Heart right ventricle (tissue), 16 donors: ENCODE results near the gene LRRIQ4. TPM values are rescaled to one million over a fixed set of nuclear protein-coding genes. Genes with fewer than 3 reads are reported as not detected.
A peak's percentile ranks its signal among the peaks of the same experiment; 100 is the strongest.

Experiments used
- ATAC-seq, 8 donors: fragments of 200-7000 bp; cut with Tn5 transposase; one replicate each; pipeline ENCODE4 v1.9.1; 2020; ENCODE audit warnings: mild to moderate bottlenecking in 8 of 8, moderate library complexity in 8 of 8, moderate number of reproducible peaks in 1 of 8
- DNase-seq, 2 donors: peaks; one replicate each; pipeline ENCODE4 v3.0.0-alpha.2; 2020
- H3K27ac ChIP-seq, 10 donors: fragments of 200-600 bp; sonication (generic) in 2 of 10; one replicate each; pipeline versions ENCODE4 v1.5.0 to v1.8.0; 2020 to 2022; ENCODE audit warnings: mild to moderate bottlenecking in 3 of 10
- H3K27me3 ChIP-seq, 7 donors: fragments of 200-600 bp; one replicate each; pipeline ENCODE4 v1.8.0; 2021 to 2022; ENCODE audit warnings: mild to moderate bottlenecking in 2 of 7
- H3K36me3 ChIP-seq, 9 donors: fragments of 200-600 bp; sonication (generic) in 1 of 9; one replicate each; pipeline versions ENCODE4 v1.5.0 to v1.8.0; 2020 to 2022; ENCODE audit warnings: mild to moderate bottlenecking in 2 of 9
- H3K4me1 ChIP-seq, 9 donors: fragments of 200-600 bp; sonication (generic) in 1 of 9; one replicate each; pipeline versions ENCODE4 v1.5.0 to v1.8.0; 2020 to 2022; ENCODE audit warnings: mild to moderate bottlenecking in 4 of 9
- H3K4me3 ChIP-seq, 10 donors: fragments of 200-600 bp; sonication (generic) in 2 of 10; one replicate each; pipeline versions ENCODE4 v1.5.0 to v1.8.0; 2020 to 2022; ENCODE audit warnings: mild to moderate bottlenecking in 7 of 10, moderate library complexity in 2 of 10
- H3K9me3 ChIP-seq, 11 donors: fragments of 200-600 bp in 10 of 11; sonication (generic) in 2 of 11; one replicate each; pipeline versions ENCODE4 v1.5.0 to v1.8.0; 2013 to 2022; ENCODE audit warnings: mild to moderate bottlenecking in 2 of 11, control low read depth in 1 of 11, moderate library complexity in 1 of 11
- WGBS, 2 donors: extraction: QIAGEN DNeasy Blood & Tissue Kit; methylation state at CpG; one replicate each; pipeline ENCODE4 v1.1.7; 2013; ENCODE audit warnings: inconsistent platforms in 1 of 2; 5-methylcytosine and 5-hydroxymethylcytosine counted together
- intact Hi-C, 10 donors: fragments of 100-400 bp; cut with DNase I; formaldehyde crosslinking; loops; one replicate each; pipeline versions ENCODE4 v1.11.1 to v1.14.2; 2022
- polyA plus RNA-seq, 2 donors: library from polyadenylated mRNA; stranded (reverse); fragments of 200-250 nt; gene quantifications; one replicate each; pipeline ENCODE4 v1.2.3, GENCODE V29; 2013
- total RNA-seq, 10 donors: library from RNA; stranded (reverse); fragmentation: NEBNext Ultra II Directional in 3 of 10; extraction: Animal tissue kit (Norgen Biotek cat#: 25700) in 3 of 10; gene quantifications; one replicate each; pipeline versions ENCODE4 v1.2.1 to v1.2.4, GENCODE V29; 2021 to 2023
- TF ChIP-seq, protein P1 (sequence below), 9 donors: fragments of 200-600 bp; sonication (generic) in 2 of 9; IDR thresholded peaks; one replicate each; pipeline versions ENCODE4 v1.5.0 to v1.8.0; 2021 to 2022; ENCODE audit warnings: antibody characterized with exemption in 9 of 9, mild to moderate bottlenecking in 5 of 9, moderate library complexity in 1 of 9
- donor health status: Arrhythmogenic right ventricular cardiomyopathy.
- donor health status: ischemic (EF 13 %, LVEDD 7.1; RV severe dilation, severe dysfunction).
- donor health status: healthy with polysubstance abuse.
- donor health status: DM: no; HTN: yes; CAD: no.
- donor health status: DM: no; HTN: no; CAD: no.
- donor health status: ischemic (EF 25% LVEDD 6.9; RV normal size, moderate dysfunction).
- donor health status: ischemic (EF 25% LVEDD 5.7; RV mildly dilated, moderate dysfunction).
- donor health status: healthy.
- donor health status: DM: yes; HTN: yes; CAD: no.
- donor health status: Ischemic cardiomyopathy.
- donor health status: ischemic (EF 35%, LVEDD 5.7; RV mildly dilated, moderate dysfunction).
- donor health status: nonischemic (EF 11% LVEDD 7.7; RV severe dilation, severe dysfunction).
- donor health status: DM: yes; HTN: yes; CAD: no.
- donor health status: PGD.
- donor health status: ischemic (EF 29% LVEDD 5.4; RV normal size, mild dysfunction).
- donor health status: nonischemic (EF 23%, LVEDD 6.1; RV moderate dilation, normal function).

Gene LRRIQ4
- total and polyA plus RNA-seq, 12 donors, result 0.14 to 0.24 TPM; not detected in 10

DNA sequence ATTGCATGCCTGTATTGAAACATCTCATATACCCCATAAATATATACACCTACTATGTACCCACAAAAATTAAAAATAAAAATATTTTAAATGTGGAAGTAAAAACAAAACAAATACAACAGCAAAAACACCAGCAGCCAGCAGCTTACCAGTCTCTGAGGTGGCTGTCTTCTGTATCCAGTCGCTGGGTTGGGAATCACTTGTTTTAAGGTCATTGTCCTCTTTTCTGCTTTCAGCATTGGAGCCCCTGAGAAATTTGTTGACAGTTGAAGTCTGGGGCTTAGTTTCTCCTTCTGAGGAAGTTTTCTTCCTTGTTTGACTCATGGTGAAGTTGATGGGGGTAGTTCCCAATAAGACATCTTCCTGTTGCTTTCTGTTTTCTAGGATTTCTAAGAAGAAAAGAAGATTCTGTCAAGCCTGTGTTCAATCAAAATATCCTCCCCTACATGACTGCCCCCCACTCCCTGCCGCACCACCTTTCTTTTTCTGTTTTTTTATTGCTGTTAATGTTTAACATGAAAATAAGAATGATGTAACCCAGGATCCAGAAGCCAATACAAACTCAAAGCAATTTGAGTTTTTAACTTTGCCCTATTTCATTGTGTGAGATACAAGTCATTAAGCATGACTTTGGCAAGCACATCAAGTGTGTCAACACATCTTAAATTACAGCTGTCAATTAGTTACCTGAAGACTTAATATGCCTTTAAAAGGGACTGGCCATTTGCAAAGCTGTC lies 57.0 kb downstream of the LRRIQ4 start, which contains the start of gene LRRC31:
Gene LRRC31 (minus strand): TSS at position 452 of the 737 bp plus-strand sequence. CDS start 128 bp downstream, at position 324.
- intact Hi-C loops, result loop anchor here in 5 of 10 donors (10.0 kb wide), 4 partner anchors 85 to 185 kb away; partner anchors contain the start of genes SEC62 (in 3 of the 5) and GPR160 (in 2 of the 5)
- Histone ChIP-seq H3K4me1 (peaks cover 0 to 6% (median 0%) of the 10 kb centered on the region in 9 donors), H3K27me3 (peaks cover 0 to 5% (median 0%) of the 10 kb centered on the region in 7 donors), H3K36me3 (no peaks in the 10 kb centered on the region), H3K4me3 (no peak within 1 kb of the TSS), H3K27ac (no peak within 1 kb of the TSS), H3K9me3 (no peaks in the 10 kb centered on the region)
- no peak for ATAC-seq
- 74 to 81% methylated on average over 2 of the region's 2 CpGs for WGBS, 2 donors
- TF ChIP-seq, protein P1, sequence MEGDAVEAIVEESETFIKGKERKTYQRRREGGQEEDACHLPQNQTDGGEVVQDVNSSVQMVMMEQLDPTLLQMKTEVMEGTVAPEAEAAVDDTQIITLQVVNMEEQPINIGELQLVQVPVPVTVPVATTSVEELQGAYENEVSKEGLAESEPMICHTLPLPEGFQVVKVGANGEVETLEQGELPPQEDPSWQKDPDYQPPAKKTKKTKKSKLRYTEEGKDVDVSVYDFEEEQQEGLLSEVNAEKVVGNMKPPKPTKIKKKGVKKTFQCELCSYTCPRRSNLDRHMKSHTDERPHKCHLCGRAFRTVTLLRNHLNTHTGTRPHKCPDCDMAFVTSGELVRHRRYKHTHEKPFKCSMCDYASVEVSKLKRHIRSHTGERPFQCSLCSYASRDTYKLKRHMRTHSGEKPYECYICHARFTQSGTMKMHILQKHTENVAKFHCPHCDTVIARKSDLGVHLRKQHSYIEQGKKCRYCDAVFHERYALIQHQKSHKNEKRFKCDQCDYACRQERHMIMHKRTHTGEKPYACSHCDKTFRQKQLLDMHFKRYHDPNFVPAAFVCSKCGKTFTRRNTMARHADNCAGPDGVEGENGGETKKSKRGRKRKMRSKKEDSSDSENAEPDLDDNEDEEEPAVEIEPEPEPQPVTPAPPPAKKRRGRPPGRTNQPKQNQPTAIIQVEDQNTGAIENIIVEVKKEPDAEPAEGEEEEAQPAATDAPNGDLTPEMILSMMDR (IDR thresholded peaks at IDR 0.05), result no peak
- DNase-seq, result no peak

- H3K36me3 ChIP-seq, result no peaks in the 10 kb centered on the region
- intact Hi-C loops, result loop anchor here in 1 of 10 donors (10.0 kb wide), 1 partner anchor 83 kb away; no protein-coding TSS in a partner anchor
- 83% methylated on average over 2 of the region's 2 CpGs for WGBS, 2 donors
- TF ChIP-seq, protein P1 (IDR thresholded peaks at IDR 0.05), result no peak
- DNase-seq, result no peak
- H3K27ac ChIP-seq, result no peak overlapping the region
- H3K27me3 ChIP-seq, result peaks cover 0 to 5% (median 0%) of the 10 kb centered on the region in 7 donors
- no peak overlapping the region for H3K4me3 ChIP-seq
- ATAC-seq, result no peak
- H3K4me1 ChIP-seq, result no peaks in the 10 kb centered on the region
- H3K9me3 ChIP-seq, result no peaks in the 10 kb centered on the region
These were observed 58.6 kb downstream of the LRRIQ4 start for GRCh38 chr3:169871129-169871886.

DNA sequence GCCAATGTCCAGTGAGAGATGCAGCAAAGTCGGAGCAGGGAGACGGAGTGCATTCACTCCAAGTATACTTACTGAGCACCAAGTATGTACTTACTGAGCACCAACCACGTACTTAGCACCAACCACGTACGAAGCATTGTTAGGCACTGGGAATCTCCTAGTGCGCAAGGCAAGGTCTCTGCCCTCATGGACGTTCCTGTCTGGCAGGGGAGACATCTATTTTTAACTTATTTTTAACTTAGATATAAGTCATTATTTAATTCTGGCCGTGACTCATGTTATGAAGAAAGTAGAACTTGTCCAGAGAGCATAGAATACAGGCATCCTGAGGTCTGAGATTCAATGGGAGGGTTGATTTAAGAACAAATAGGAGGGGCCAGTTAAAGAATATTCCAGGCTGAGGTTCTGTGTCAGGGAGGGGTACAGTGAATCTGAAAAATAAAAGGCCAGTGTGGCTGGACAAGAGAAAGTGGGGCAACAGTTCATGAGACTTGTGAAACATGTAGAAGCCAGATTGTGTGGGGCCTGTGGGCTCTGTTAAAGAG lies 66.4 kb downstream of the LRRIQ4 start:
- Histone ChIP-seq H3K9me3 (no peaks in the 10 kb centered on the region), H3K4me1 (peaks cover 0 to 12% (median 0%) of the 10 kb centered on the region in 9 donors), H3K4me3 (no peak overlapping the region), H3K27me3 (no peaks in the 10 kb centered on the region), H3K36me3 (no peaks in the 10 kb centered on the region), H3K27ac (no peak overlapping the region)
- DNase-seq (no peak), ATAC-seq (peak in 3 of 8 donors; percentile 27 to 52 (median 51))
- WGBS, 2 donors, result 75 to 80% methylated on average over 8 of the region's 8 CpGs
- TF ChIP-seq, protein P1 (IDR thresholded peaks at IDR 0.05), result no peak
- intact Hi-C loops, result loop anchor here in 1 of 10 donors (10.0 kb wide), 1 partner anchor 76 kb away; no protein-coding TSS in a partner anchor
